GM12892 (cell line): ENCODE results near the gene TRPM2.
"Not testable (repeated sequence)": the region's sequence is repeated elsewhere in the genome, so short reads cannot be mapped to it uniquely, and the experiment has no call there.

Experiments used
- DNase-seq: peaks from one replicate; pipeline ENCODE4 v3.0.0; 2011; ENCODE audit not compliant: insufficient read length
- FAIRE-seq: peaks from 2 replicates; lab custom pipeline; 2011; peaks lifted over from hg19 to GRCh38; lab: Jason Lieb, UNC
- POLR2A ChIP-seq: IDR thresholded peaks from 2 replicates; pipeline ENCODE4 v1.6.1; 2011; ENCODE audit warnings: low read depth, low read length, control low read depth
- POLR2AphosphoS5 ChIP-seq: IDR thresholded peaks from 2 replicates; pipeline ENCODE4 v1.6.1; 2011; ENCODE audit warnings: low read depth, low read length, control low read depth
- TAF1 ChIP-seq: IDR thresholded peaks from 2 replicates; pipeline ENCODE4 v1.6.1; 2011; ENCODE audit warnings: low read depth, mild to moderate bottlenecking, control low read depth, low read length, borderline replicate concordance

Gene TRPM2

DNA sequence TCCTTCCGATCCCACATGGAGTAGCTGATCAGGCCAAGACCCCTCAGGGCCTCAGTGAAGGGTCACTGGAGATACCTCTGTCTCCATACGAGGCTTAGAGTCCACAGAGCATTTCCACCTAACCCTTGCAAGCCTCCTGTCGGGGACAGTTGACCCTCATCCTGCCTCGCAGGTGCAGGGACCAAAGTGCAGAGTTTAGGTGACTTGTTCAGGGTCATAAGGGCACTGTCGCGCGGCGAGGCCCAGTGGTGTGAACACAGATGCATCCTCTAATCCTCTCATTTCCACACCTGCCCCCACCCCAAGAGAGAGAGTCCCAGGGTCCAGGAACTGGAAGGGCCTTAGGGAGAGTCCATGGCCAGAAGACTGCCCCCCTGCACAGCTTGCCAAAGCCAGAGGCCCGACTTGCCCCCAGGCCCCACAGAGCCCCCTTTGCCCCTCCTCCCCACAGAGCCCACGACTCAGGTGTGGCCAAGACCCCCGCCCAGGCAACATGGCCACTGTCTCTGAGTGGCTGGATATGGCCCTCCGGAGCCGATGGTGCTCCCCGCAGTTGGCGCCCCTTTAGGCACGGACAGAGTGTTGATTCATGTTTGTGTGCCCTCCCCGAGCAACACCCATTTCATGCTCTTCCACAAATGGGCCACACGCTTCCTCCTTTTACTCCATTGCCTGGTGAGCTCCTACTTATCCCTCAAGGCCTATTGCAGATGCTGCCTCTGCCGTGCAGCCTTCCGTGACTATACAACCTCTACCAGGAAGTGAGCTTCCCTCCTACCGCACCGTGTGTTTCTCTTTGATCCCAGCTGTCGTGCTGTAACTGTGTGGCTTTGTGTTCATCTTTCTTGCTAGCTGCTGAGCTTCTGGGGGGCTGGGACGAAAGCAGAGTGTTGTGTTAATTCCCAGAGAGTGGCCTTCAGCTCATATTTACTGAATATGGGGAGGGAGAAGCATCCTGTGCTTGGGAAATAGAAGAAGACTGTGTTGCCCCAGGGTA lies 1.7 kb downstream of the TRPM2 start:
- DNase-seq (no peak), FAIRE-seq (peak; percentile 83)
- TF ChIP-seq POLR2A (no peak), POLR2AphosphoS5 (no peak), TAF1 (no peak)

DNA sequence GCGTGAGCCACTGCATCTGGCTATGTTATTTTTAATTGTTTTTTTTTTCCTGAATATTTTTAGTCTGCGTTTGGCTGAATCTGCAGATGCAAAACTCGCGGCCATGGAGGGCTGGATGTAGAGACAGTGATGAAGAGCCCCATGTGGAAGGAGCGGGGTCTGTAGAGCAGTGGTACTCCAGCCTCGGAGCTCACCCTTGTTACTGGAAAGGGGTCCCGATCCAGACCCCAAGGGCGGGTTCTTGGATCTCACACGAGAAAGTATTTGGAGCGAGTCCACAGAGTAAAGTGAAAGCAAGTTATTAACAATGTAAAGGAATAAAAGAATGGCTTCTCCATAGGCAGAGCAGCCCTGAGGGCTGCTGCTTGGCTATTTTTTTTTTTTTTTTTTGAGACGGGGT lies 2.7 kb downstream of the TRPM2 start:
- no peak for FAIRE-seq
- no peak for DNase-seq
- TF ChIP-seq POLR2AphosphoS5 (no peak), POLR2A (no peak), TAF1 (no peak)

DNA sequence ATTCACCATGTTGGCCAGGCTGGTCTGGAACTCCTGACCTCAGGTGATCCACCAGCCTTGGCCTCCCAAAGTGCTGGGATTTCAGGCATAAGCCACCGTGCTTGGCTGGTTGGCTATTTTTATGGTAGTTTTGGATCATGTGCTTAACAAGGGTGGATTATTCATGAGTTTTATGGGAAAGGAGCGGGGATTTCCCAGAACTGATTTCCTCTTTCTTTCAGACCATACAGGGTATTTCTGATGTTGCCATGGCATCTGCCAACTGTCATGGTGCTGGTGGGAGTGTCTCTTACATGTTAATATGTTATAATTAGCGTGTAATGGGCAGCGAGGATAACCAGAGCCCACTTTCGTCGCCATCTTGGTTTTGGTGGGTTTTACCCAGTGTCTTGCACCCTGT lies 3.2 kb downstream of the TRPM2 start:
- no peak for DNase-seq
- no peak for FAIRE-seq
- TF ChIP-seq POLR2AphosphoS5 (no peak), TAF1 (no peak), POLR2A (no peak)

GRCh38 chr21:44357064-44357837 lies 3.8 kb downstream of the TRPM2 start:
- no peak for DNase-seq
- TF ChIP-seq TAF1 (no peak), POLR2AphosphoS5 (no peak), POLR2A (no peak)
- no peak for FAIRE-seq

DNA sequence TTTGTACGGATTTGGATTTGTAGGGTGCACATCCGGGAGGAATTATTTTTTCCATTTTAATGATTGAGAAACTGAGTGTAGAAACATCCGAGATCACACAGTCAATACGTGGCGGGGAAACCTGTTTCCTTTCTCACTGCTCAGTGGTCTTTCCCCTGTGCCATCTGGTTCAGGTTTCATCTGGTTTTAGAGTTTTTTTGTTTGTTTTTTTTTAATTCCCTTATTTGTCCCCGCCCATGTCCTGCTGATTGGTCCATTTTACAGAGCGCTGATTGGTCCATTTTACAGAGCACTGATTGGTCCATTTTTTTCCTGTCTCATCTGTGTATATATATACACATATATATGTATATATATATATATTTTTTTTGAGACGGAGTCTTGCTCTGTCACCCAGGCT lies 6.0 kb downstream of the TRPM2 start:
- DNase-seq (no peak), FAIRE-seq (no peak)

GRCh38 chr21:44360159-44360558 lies 6.7 kb downstream of the TRPM2 start:
- DNase-seq (no peak), FAIRE-seq (no peak)
- TF ChIP-seq POLR2A (no peak), TAF1 (no peak), POLR2AphosphoS5 (no peak)

More for the DNA sequence above, 6.0 kb downstream of the TRPM2 start:
- TF ChIP-seq TAF1 (no peak), POLR2A (no peak), POLR2AphosphoS5 (no peak)

GRCh38 chr21:44361903-44362302 lies 8.5 kb downstream of the TRPM2 start:
- FAIRE-seq, DNase-seq: not testable (repeated sequence)

- no peak for TF ChIP-seq POLR2AphosphoS5
- TF ChIP-seq TAF1, result no peak
- no peak for TF ChIP-seq POLR2A
- DNase-seq (no peak), FAIRE-seq (no peak)
These were observed 9.9 kb downstream of the TRPM2 start for GRCh38 chr21:44363278-44363677.

DNA sequence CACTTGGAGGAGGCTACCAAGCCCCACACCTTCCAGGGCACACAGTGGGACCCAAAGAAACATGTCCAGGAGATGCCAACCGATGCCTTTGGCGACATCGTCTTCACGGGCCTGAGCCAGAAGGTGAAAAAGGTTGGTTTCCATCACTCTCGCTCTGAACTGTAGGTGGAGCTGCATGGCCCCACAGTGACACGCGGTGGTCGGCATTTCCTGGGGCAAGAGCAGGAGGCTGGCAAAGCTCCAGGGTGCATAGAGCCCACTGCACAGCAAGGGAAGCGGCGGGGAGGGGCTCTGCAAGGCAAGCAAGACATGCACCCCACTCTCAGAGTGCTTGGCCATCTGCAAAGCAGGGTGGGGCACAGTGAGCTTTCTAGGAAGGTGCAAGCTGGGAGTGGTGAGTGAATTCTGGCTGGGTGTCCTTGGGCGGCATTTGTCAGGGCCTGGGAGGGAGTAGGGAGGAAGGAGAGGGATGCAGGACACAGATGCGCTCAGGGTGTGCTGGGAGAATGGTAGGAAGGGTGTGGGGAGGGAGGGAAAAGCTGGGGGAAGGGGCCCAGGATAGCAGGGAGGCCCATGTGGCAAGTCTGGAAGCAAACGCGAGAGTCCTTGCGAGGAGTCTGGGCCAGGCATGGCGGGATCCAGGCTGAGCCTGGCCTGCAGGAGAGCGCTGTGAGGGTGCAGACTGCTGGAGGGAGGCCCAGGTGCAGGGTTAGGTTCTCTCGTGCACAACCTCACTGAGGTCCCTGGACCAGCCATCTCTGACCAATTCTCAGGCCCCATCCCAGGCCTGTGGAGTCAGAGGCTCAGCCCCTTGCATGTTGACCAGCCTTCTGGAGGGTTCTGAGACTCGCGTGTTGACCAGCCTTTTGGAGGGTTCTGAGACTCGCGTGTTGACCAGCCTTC lies 11.0 kb downstream of the TRPM2 start:
- DNase-seq, result no peak
- TF ChIP-seq TAF1, result no peak
- TF ChIP-seq POLR2A, result no peak
- TF ChIP-seq POLR2AphosphoS5, result no peak
- FAIRE-seq, result no peak

GRCh38 chr21:44365251-44365966 lies 12.0 kb downstream of the TRPM2 start:
- FAIRE-seq, result no peak
- TF ChIP-seq TAF1 (no peak), POLR2A (no peak)
- DNase-seq, result no peak
